AG20443 (cell line): ENCODE measurements around the gene MICAL3.

Source experiments
- DNase-seq: peaks from one replicate; pipeline ENCODE4 v3.0.0; 2012; ENCODE audit warnings: low spot score, mixed read lengths

The MICAL3 gene

DNA sequence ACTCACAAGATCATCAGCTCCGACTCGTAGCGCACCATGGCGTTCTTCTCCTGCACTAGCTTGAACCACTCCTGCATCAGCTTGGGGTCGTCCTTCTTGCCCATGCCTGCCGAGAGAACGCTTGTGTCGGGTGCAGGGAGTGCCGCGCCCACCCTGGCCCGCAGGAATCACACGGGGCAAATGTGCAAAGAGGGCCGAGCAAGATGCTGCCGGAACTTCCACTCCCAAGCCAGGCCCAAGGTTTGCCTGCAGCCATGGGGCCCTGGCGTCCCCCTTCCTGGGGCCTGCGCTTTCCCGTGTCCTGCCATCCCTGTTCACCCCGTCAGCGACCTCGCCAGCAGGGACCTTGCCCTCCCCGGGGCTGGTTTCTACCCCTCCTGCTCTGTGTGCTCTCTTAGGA, 233.2 kb downstream of the MICAL3 start:
- DNase-seq, result no peak

GRCh38 chr22:17789379-17790200, 234.8 kb downstream of the MICAL3 start:
- DNase-seq, result no peak

DNA sequence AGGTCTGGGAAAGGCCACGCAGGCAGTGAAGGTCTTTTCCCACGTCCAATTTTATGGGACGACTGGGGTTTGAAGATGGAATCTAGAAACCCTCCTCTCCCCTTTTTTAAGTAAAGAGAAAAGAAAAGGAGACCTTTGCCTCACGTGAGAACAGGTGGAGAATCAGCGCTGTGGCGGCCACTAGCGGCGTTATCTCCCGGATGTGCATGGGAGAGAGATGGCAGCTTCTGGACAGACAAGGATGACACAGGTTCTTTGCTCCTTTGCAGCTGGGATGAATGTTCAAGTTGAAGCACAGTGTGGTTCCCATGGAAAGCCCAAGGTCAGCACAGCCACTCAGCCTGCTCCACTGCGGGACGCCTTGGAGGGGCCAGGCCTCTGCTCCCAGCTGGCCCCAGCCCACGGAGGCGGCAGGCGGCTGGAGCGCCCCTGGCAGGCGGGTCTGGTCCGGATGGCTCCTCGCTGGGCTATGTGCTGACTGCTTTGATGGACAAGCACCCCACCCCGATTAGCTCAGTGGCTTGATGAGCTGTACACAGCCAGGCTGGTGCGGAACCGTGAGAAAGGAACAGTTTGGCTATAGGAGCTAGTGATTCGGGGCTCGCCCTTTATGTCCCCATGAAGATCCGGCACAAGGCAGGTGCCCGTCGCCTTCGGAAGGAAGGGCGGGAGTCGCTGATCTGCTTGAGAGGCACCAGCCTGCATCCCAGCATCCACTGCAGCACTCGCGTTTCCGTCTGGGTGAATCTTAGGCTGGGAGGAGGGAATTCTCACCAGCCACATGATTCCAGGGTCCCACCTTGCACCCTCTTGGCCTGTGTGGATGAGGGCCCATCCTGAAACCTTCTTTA, 235.6 kb downstream of the MICAL3 start:
- no peak for DNase-seq

GRCh38 chr22:17787716-17788330, 236.5 kb downstream of the MICAL3 start:
- DNase-seq, result no peak

DNA sequence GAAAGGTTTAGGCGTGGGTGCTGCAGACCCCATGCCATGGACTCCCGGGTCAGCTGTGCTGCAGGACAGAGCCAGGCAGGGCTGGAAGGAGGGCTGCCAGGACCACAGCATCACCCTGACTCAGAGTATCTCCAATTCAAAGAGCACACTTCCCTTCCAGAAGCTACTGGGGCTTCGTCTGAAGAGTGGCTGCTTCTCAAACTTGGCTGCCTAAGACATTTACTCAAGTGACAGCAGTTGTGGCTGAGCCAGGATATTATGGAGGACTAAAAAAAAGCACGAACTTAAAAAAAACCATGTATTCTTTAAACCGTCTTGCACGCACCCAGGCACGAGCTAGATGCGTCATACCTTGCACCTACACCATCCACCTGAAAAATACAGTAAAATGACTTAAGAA, 237.1 kb downstream of the MICAL3 start:
- DNase-seq, result peak; percentile 35

DNA sequence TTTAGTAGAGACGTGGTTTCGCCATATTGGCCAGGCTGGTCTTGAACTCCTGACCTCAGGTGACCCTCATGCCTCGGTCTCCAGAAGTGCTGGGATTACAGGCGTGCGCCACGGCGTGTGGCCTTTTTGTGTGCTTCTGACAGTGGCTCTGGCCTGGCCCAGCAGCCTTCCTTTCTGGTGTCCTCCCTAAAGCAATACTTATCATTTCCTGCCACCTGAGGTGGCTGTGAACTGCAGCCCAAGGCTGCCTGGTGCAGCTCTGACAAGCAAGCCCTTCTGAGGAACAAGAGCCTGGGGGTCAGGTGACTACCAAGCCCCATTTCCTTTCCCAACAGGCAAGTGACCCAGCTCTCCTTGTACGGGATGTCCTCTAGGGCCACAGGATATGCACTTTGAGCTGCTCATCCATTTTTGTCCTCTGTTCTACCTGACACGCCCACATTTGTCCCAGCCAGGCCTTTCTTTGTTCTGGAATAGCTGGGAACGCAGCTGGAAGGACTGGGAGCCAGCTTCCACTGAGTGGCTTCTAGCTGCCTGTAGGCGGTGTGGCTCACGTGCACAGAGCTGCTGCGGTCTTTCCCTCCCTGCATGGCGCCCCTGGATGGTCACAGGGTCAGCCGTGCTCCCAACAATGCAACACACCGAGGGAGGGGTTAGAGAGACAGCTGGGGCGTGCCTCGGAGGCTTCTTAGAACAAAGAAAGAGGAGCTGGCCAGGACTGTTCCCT, 237.8 kb downstream of the MICAL3 start:
- DNase-seq, result peak; percentile 44

DNA sequence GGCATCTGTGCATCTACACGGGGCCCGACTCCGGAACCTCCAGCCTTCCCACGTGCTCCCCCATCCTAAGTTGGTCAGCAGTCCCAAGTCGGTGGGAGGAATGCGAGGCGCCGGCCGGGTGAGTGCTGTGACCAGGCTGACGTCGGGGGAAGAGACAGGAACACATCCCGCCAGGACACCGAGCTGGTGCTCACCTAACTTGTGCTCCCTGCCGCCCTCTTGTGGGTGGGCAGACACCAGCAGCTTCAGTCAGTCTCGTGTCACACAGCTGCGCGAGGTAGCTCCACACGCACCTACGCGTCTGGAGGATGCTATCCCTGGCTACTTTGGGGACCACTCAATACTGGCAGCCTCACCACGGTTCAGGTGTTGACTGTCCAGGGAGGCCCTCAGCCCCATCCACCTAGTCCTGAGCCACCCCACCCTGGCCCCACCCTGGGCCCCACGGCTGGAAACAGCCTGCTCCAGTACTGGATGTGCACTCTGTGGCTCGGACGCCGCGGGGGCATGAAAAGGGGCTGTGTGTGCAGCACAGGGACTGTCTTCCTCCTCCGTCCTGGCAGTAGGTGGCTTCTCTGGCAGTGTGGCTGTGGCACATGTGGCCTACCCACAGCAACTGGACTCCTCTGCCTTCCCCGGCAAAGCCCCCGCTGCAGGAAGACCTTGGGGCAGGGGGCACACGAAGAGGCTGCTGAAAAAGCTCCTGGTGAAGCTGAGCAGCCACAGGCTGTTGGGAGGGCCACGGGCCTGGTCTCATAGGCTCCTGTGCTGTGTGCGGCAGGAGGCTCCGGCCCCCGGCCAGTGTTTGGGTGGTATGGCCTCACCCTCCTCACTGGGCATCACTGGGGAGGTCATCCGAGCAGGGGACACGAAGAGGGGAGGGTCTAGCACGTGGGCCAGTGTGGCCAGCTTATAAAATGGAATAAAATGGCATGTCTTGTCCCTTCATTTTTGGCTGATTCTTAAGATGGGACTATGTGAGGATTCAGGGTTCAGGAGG, 238.9 kb downstream of the MICAL3 start:
- DNase-seq, result peak; percentile 70

- no peak for DNase-seq
Measured at GRCh38 chr22:17784776-17785175, 239.6 kb downstream of the MICAL3 start.

- no peak for DNase-seq
Measured at GRCh38 chr22:17783773-17784480, 240.4 kb downstream of the MICAL3 start.

DNA sequence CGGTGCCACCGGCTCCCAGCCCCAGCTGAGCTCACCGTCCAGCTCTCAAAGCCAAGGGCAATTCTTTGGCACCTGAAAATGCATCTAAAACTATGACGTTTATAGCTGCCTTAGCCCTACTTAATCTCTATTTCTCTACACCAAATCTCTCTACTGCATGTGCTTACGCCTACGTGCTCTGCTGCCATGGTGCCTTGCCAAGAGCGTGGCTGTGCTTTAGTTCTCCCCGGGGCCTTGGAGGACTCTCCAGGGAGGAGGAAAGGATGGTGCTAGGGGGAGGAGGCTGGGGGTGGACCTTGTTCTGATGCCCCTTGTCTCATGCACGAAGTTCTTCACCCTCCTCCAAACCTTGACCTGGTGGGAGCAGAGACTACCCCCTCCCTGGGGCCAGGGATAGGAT, 241.0 kb downstream of the MICAL3 start:
- no peak for DNase-seq

DNA sequence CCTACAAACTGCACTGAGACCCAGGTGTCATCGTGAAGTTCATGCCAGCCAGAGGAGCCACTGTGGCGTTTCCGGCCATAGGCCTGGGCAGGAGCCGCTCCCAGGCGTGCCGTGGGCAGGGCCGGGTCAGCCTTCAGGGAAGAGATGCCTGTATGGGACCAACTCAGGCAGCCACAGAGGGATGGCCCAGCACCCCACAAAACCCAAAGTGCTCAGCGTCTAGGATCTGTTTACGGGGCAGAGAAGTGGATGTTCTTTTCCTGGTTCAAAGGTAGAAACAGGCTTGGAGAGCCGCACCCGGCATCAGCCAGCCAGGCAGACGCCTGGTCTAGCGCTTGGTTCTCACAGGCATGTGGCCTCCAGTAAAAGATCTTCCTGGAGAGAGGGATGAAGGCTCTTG, 241.7 kb downstream of the MICAL3 start:
- no peak for DNase-seq

GRCh38 chr22:17782158-17782557, 242.2 kb downstream of the MICAL3 start:
- DNase-seq, result no peak

GRCh38 chr22:17781319-17782031, 242.9 kb downstream of the MICAL3 start:
- DNase-seq, result peak; percentile 94

DNA sequence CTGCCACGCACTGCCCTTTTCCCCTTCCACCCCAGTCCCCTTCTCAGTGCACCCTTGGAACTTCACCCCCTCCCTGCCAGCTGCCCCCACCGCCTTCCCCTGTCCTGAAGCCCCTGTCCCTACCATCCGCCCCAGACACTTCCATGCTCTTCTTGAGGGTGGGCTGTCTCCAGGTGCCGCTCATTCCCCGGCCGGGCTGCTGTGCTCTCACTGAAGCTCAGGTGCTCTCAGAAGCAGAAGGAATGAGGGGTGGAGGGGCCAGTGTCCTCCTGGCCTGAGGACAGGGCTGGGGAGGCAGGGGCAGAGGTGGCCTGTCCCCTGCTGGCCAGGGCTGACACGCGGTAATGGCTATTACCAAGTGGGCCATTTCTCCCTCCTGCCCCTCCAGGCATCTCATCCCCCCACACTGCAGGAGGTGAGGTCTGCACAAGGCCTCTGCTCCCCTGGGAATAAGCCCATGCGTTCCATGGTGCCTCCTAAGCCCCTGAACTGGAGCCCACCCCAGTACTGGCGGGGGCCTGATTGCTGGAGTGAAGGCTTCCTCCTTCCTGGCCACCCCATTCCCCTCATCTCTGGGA, 243.5 kb downstream of the MICAL3 start:
- no peak for DNase-seq

DNA sequence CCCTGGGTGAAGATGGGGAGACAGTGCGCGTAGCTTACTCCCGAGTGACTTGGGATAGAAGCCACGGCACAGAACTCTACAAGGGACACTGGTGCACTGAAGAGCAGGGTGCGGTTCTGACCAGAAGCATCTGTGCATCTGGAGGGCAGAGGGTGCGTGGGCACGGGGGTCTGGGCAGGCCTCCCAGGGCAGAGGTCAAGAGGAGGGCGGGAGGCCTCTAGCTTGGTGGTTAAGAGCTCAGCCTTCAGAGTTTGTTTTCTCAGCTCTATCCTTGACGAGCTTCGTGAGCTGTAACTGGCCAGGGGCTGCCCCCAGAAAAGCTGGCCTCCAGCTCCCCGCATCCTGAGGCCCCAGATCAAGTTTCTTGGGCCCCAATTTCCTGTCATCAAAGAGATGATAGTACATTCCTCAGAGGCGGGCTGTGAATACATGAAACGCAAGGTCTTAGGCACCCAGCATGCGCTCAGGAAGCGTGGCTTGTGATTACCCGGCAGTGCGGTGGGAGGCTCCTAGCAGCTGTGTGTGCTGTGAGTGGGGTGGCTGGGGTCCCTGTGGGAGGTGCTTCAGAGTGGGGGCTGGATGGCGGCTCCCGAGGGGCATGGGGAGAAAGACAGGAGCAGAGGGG, 244.1 kb downstream of the MICAL3 start:
- no peak for DNase-seq

DNA sequence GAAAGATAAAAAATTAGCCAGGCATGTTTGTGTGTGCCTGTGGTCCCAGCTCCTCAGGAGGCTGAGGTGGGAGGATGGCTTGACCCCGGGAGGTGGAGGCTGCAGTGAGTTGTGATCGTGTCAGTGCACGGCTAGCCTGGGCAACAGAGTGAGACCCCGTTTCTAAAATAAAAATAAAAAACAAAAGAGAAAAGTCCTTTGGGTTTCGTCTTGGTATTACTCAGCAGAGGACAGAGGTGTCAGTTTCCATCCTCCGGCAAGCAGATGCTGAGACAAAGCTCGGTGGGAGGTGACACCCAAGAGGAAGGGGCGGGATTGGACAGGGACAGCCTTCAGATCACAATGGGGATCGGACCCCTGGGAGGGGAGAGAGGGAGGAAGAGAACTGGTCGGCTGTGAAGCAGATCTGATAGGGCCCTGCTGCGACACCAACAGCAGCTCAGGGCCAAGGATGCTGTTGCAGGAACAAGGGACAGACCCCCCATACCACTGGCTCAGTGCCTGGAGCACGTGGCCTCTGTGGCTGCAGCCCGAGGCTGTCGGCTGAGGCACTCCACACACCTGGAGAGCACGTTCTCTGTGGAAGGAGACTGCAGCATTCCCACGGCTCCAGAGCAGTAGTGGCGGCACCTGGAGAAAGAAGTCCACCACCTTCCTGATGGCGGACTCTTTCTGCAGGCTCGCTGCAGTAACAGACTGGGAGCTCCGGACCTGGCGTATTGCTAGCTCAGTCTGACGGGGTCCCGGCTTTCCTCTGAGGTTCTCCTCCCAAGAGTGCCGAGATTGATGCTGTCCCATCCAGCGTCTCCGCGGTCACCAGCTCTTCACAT, 244.9 kb downstream of the MICAL3 start:
- DNase-seq, result no peak

GRCh38 chr22:17778412-17778976, 245.9 kb downstream of the MICAL3 start:
- no peak for DNase-seq

- DNase-seq, result no peak
Measured at GRCh38 chr22:17777717-17778044, 246.7 kb downstream of the MICAL3 start.
